Heart left ventricle (tissue), 16 donors: Measurements from ENCODE around the gene CEP192. TPM values are rescaled to one million over a fixed set of nuclear protein-coding genes. Genes with fewer than 3 reads are reported as not detected.

Experiments used
- ATAC-seq, 4 donors: fragments of 200-7000 bp; cut with Tn5 transposase; one replicate each; pipeline ENCODE4 v1.9.1; 2020 to 2022; ENCODE audit warnings: moderate library complexity in 4 of 4, mild to moderate bottlenecking in 3 of 4, moderate number of reproducible peaks in 1 of 4
- DNase-seq, 5 donors: peaks; one replicate each; pipeline ENCODE4 v3.0.0-alpha.2; 2020
- H3K27ac ChIP-seq, 12 donors: fragments of 200-600 bp; sonication (generic) in 4 of 12; one replicate each; pipeline versions ENCODE4 v1.5.0 to v1.8.0; 2016 to 2022; ENCODE audit warnings: mild to moderate bottlenecking in 2 of 12
- H3K27me3 ChIP-seq, 9 donors: fragments of 200-600 bp; sonication (generic) in 2 of 9; one replicate each; pipeline versions ENCODE4 v1.5.1 to v1.8.0; 2016 to 2022; ENCODE audit warnings: mild to moderate bottlenecking in 3 of 9
- H3K36me3 ChIP-seq, 9 donors: fragments of 200-600 bp; sonication (generic) in 2 of 9; one replicate each; pipeline versions ENCODE4 v1.5.0 to v1.8.0; 2018 to 2022; ENCODE audit warnings: mild to moderate bottlenecking in 2 of 9
- H3K4me1 ChIP-seq, 12 donors: fragments of 200-600 bp; sonication (generic) in 4 of 12; one replicate each; pipeline versions ENCODE4 v1.5.0 to v1.8.0; 2016 to 2022; ENCODE audit warnings: mild to moderate bottlenecking in 3 of 12
- H3K4me3 ChIP-seq, 12 donors: fragments of 200-600 bp; sonication (generic) in 4 of 12; one replicate each; pipeline versions ENCODE4 v1.5.0 to v1.8.0; 2017 to 2022; ENCODE audit warnings: mild to moderate bottlenecking in 9 of 12, moderate library complexity in 4 of 12
- H3K9me3 ChIP-seq, 12 donors: fragments of 200-600 bp; sonication (generic) in 4 of 12; one replicate each; pipeline versions ENCODE4 v1.5.0 to v1.8.0; 2016 to 2022; ENCODE audit warnings: mild to moderate bottlenecking in 1 of 12
- POLR2A ChIP-seq, 2 donors: fragments of 450-650 bp; IDR thresholded peaks; one replicate each; pipeline ENCODE4 v1.6.1; 2017; ENCODE audit warnings: antibody characterized with exemption in 2 of 2, mild to moderate bottlenecking in 2 of 2, moderate library complexity in 2 of 2
- WGBS, 4 donors: extraction: QIAGEN DNeasy Blood & Tissue Kit in 2 of 4; methylation state at CpG; one replicate each; pipeline versions ENCODE4 v1.1.5 to v1.1.7; 2013 to 2018; 5-methylcytosine and 5-hydroxymethylcytosine counted together
- intact Hi-C, 10 donors: fragments of 100-400 bp; cut with DNase I; formaldehyde crosslinking; loops; one replicate each; pipeline versions ENCODE4 v1.11.1 to v1.14.2; 2022
- polyA plus RNA-seq, 2 donors: library from polyadenylated mRNA; stranded (reverse); fragments of 200-250 nt; gene quantifications; one replicate each; pipeline ENCODE4 v1.2.3, GENCODE V29; 2013
- total RNA-seq, 9 donors: library from RNA; depleted of rRNA in 2 of 9; stranded (reverse); fragments of >200 nt in 2 of 9; fragmentation: NEBNext Ultra II Directional in 3 of 9; extraction: Animal tissue kit (Norgen Biotek cat#: 25700) in 3 of 9; gene quantifications; one replicate each; pipeline versions ENCODE4 v1.1.0 to v1.2.4, GENCODE V29; 2016 to 2023
- TF ChIP-seq, protein P1 (sequence below), 12 donors: fragments of 200-600 bp; sonication (generic) in 4 of 12; IDR thresholded peaks; one replicate each; pipeline versions ENCODE4 v1.5.0 to v1.8.0; 2018 to 2022; ENCODE audit warnings: antibody characterized with exemption in 12 of 12, mild to moderate bottlenecking in 5 of 12
- donor health status: ischemic (EF 13 %, LVEDD 7.1; RV severe dilation, severe dysfunction).
- donor health status: healthy with polysubstance abuse.
- donor health status: DM: no; HTN: yes; CAD: no.
- donor health status: DM: no; HTN: no; CAD: no.
- donor health status: ischemic (EF 25% LVEDD 6.9; RV normal size, moderate dysfunction).
- donor health status: ischemic (EF 25% LVEDD 5.7; RV mildly dilated, moderate dysfunction).
- donor health status: healthy.
- donor health status: DM: yes; HTN: yes; CAD: no.
- donor health status: ischemic (EF 35%, LVEDD 5.7; RV mildly dilated, moderate dysfunction).
- donor health status: nonischemic (EF 11% LVEDD 7.7; RV severe dilation, severe dysfunction).
- donor health status: DM: yes; HTN: yes; CAD: no.
- donor health status: PGD.
- donor health status: ischemic (EF 29% LVEDD 5.4; RV normal size, mild dysfunction).
- donor health status: nonischemic (EF 23%, LVEDD 6.1; RV moderate dilation, normal function).

Gene CEP192
- total and polyA plus RNA-seq, 11 donors = 5.5 to 36.3 (median 24.1) TPM

- H3K4me1 ChIP-seq = peaks cover 0 to 28% (median 15%) of the 10 kb centered on the region in 12 donors
- no peaks in the 10 kb centered on the region for H3K27me3 ChIP-seq
- H3K9me3 ChIP-seq = no peaks in the 10 kb centered on the region
- no peak overlapping the region for H3K4me3 ChIP-seq
- WGBS, 4 donors = 89 to 95% (median 91%) methylated on average over 8 of the region's 8 CpGs
- no peak for DNase-seq
- intact Hi-C loops = loop anchor here in 4 of 10 donors (2.0 to 10.0 kb wide), 5 partner anchors 37 to 735 kb away; partner anchors contain the start of genes SEH1L (in 3 of the 4), FAM210A (in 1 of the 4) and RNMT (in 1 of the 4)
- peaks cover 0 to 25% (median 9%) of the 10 kb centered on the region in 9 donors for H3K36me3 ChIP-seq
- no peak overlapping the region for H3K27ac ChIP-seq
- no peak for TF ChIP-seq POLR2A (IDR thresholded peaks at IDR 0.05)
- TF ChIP-seq, protein P1, sequence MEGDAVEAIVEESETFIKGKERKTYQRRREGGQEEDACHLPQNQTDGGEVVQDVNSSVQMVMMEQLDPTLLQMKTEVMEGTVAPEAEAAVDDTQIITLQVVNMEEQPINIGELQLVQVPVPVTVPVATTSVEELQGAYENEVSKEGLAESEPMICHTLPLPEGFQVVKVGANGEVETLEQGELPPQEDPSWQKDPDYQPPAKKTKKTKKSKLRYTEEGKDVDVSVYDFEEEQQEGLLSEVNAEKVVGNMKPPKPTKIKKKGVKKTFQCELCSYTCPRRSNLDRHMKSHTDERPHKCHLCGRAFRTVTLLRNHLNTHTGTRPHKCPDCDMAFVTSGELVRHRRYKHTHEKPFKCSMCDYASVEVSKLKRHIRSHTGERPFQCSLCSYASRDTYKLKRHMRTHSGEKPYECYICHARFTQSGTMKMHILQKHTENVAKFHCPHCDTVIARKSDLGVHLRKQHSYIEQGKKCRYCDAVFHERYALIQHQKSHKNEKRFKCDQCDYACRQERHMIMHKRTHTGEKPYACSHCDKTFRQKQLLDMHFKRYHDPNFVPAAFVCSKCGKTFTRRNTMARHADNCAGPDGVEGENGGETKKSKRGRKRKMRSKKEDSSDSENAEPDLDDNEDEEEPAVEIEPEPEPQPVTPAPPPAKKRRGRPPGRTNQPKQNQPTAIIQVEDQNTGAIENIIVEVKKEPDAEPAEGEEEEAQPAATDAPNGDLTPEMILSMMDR (IDR thresholded peaks at IDR 0.05) = no peak
- ATAC-seq = no peak
These were observed 1.6 kb upstream of the CEP192 start for GRCh38 chr18:12989397-12990122.

DNA sequence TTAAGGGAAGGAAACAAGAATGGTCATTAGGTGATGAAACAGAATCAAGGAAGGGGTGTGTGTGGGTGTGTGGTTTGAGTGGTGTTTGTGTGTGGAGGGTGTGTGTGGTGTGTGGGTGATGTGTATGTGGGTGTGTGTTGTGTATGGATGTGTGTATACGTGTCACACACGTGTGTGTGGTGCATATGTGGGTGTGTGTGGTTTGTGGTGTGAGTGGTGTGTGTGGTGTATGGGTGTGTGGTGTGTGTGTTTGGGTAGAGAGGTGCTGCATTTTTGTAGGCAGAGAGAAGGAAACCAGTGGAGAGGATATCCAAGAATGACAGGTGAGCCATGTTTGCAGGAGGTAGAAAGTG is 1.1 kb upstream of the CEP192 start:
- no peak for ATAC-seq
- 52 to 67% (median 65%) methylated on average over 2 of the region's 2 CpGs for WGBS, 4 donors
- no peak for TF ChIP-seq POLR2A (IDR thresholded peaks at IDR 0.05)
- TF ChIP-seq, protein P1 (IDR thresholded peaks at IDR 0.05) = no peak
- H3K4me1 ChIP-seq = peaks cover 0 to 28% (median 15%) of the 10 kb centered on the region in 12 donors
- DNase-seq = no peak
- peaks cover 0 to 20% (median 7%) of the 10 kb centered on the region in 9 donors for H3K36me3 ChIP-seq
- H3K4me3 ChIP-seq = peak overlapping the region in 6 of 12 donors; percentile 73 to 94 (median 85)
- no peaks in the 10 kb centered on the region for H3K9me3 ChIP-seq
- H3K27ac ChIP-seq = peak overlapping the region in 1 of 12 donors; percentile 95
- intact Hi-C loops = loop anchor here in 4 of 10 donors (2.0 to 10.0 kb wide), 5 partner anchors 38 to 735 kb away; partner anchors contain the start of genes SEH1L (in 3 of the 4), FAM210A (in 1 of the 4) and RNMT (in 1 of the 4)
- no peaks in the 10 kb centered on the region for H3K27me3 ChIP-seq

GRCh38 chr18:12990641-12990966 is 558 bp upstream of the CEP192 start:
- DNase-seq = no peak
- Histone ChIP-seq H3K4me1 (peaks cover 0 to 30% (median 15%) of the 10 kb centered on the region in 12 donors), H3K27ac (peak overlapping the region in 11 of 12 donors; percentile 54 to 95 (median 86)), H3K4me3 (peak overlapping the region; percentile 39 to 97 (median 84)), H3K27me3 (no peaks in the 10 kb centered on the region), H3K36me3 (peaks cover 0 to 14% (median 4%) of the 10 kb centered on the region in 9 donors), H3K9me3 (no peaks in the 10 kb centered on the region)
- TF ChIP-seq, protein P1 (IDR thresholded peaks at IDR 0.05) = no peak
- TF ChIP-seq POLR2A (IDR thresholded peaks at IDR 0.05) = no peak
- intact Hi-C loops = loop anchor here in 4 of 10 donors (2.0 to 10.0 kb wide), 5 partner anchors 38 to 734 kb away; partner anchors contain the start of genes SEH1L (in 3 of the 4), FAM210A (in 1 of the 4) and RNMT (in 1 of the 4)
- ATAC-seq = peak in 1 of 4 donors; percentile 8
- WGBS, 4 donors = 3% methylated on average over 11 of the region's 11 CpGs

DNA sequence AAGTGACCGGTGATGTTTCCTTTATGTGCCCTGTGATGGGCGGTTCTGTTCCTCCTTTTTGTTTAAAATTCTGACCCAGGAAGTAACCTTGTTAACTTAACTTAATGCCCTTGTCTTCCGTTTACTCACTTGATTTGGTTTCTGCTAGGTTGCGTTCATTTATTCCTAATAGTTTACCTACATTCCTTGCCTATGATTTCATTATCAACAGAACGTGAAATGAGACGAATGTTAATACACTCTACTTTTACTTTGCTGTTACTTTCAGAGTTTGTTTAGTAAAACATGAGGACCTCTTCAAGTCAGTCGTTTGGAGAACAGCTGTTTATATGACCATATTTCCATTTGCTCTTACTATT is 638 bp downstream of the CEP192 start:
- TF ChIP-seq, protein P1 (IDR thresholded peaks at IDR 0.05) = no peak
- TF ChIP-seq POLR2A (IDR thresholded peaks at IDR 0.05) = no peak
- Histone ChIP-seq H3K4me3 (peak overlapping the region; percentile 52 to 97 (median 84)), H3K36me3 (peaks cover 0 to 6% (median 4%) of the 10 kb centered on the region in 9 donors), H3K4me1 (peaks cover 0 to 42% (median 21%) of the 10 kb centered on the region in 12 donors), H3K27ac (peak overlapping the region; percentile 69 to 95 (median 87)), H3K27me3 (no peaks in the 10 kb centered on the region), H3K9me3 (no peaks in the 10 kb centered on the region)
- DNase-seq = no peak
- ATAC-seq = no peak
- intact Hi-C loops = loop anchor here in 4 of 10 donors (2.0 to 10.0 kb wide), 5 partner anchors 39 to 733 kb away; partner anchors contain the start of genes SEH1L (in 3 of the 4), FAM210A (in 1 of the 4) and RNMT (in 1 of the 4)
- 0 to 2% (median 1%) methylated on average over 7 of the region's 7 CpGs for WGBS, 4 donors
